HG02759 (cell line): ENCODE results near the gene SMIM10L2A.
"Not testable (repeated sequence)": the region's sequence is repeated elsewhere in the genome, so short reads cannot be mapped to it uniquely, and the experiment has no call there.

ENCODE experiments used
- ATAC-seq: cut with Tn5 transposase; IDR thresholded peaks from one replicate; pipeline ENCODE4 v1.9.1; 2021; ENCODE audit warnings: mild to moderate bottlenecking, moderate library complexity; ENCODE audit not compliant: unreplicated experiment

Gene SMIM10L2A

GRCh38 chrX:135421932-135422809 is at the start of gene SMIM10L2A:
TSS of gene SMIM10L2A (plus strand) at chrX:135421944. CDS start at chrX:135422132, 188 bp downstream.
- ATAC-seq = peak; percentile 65

- no peak for ATAC-seq
Measured at GRCh38 chrX:135373357-135373756, 48.4 kb upstream of the SMIM10L2A start.

- ATAC-seq = no peak
Measured at GRCh38 chrX:135382260-135382659, 39.5 kb upstream of the SMIM10L2A start.

- ATAC-seq = no peak
Measured at GRCh38 chrX:135383249-135383648, 38.5 kb upstream of the SMIM10L2A start.

GRCh38 chrX:135384161-135384836 is 37.4 kb upstream of the SMIM10L2A start:
- ATAC-seq = no peak

GRCh38 chrX:135388841-135389240 is 32.9 kb upstream of the SMIM10L2A start:
- ATAC-seq = no peak

- ATAC-seq = no peak
Measured at GRCh38 chrX:135389243-135389642, 32.5 kb upstream of the SMIM10L2A start.

GRCh38 chrX:135389717-135390116 is 32.0 kb upstream of the SMIM10L2A start:
- ATAC-seq = no peak

GRCh38 chrX:135391734-135392133 is 30.0 kb upstream of the SMIM10L2A start:
- ATAC-seq = no peak

GRCh38 chrX:135393051-135393450 is 28.7 kb upstream of the SMIM10L2A start:
- ATAC-seq = no peak

GRCh38 chrX:135395064-135395463 is 26.7 kb upstream of the SMIM10L2A start:
- ATAC-seq = no peak

GRCh38 chrX:135396109-135396508 is 25.6 kb upstream of the SMIM10L2A start:
- no peak for ATAC-seq

GRCh38 chrX:135396566-135396965 is 25.2 kb upstream of the SMIM10L2A start:
- ATAC-seq = no peak

- no peak for ATAC-seq
Measured at GRCh38 chrX:135397652-135398051, 24.1 kb upstream of the SMIM10L2A start.

- ATAC-seq = no peak
Measured at GRCh38 chrX:135403374-135403773, 18.4 kb upstream of the SMIM10L2A start.

GRCh38 chrX:135406428-135406827 is 15.3 kb upstream of the SMIM10L2A start:
- not testable (repeated sequence) for ATAC-seq

- ATAC-seq = no peak
Measured at GRCh38 chrX:135408794-135409193, 12.9 kb upstream of the SMIM10L2A start.

GRCh38 chrX:135410861-135411627 is 10.7 kb upstream of the SMIM10L2A start:
- no peak for ATAC-seq

- ATAC-seq = no peak
Measured at GRCh38 chrX:135411893-135412292, 9.9 kb upstream of the SMIM10L2A start.

- no peak for ATAC-seq
Measured at GRCh38 chrX:135416546-135416945, 5.2 kb upstream of the SMIM10L2A start.

- ATAC-seq = no peak
Measured at GRCh38 chrX:135420831-135421230, 913 bp upstream of the SMIM10L2A start.
